ENCODE data around the gene OMG. TPM values are rescaled to one million over a fixed set of nuclear protein-coding genes. Genes with fewer than 3 reads are reported as not detected.

The OMG gene
- total and polyA plus RNA-seq, 2 donors (not counting 3 experiments of a cell fraction or from before 2014, with no cell fraction given): 0.86 TPM; not detected in 1

DNA sequence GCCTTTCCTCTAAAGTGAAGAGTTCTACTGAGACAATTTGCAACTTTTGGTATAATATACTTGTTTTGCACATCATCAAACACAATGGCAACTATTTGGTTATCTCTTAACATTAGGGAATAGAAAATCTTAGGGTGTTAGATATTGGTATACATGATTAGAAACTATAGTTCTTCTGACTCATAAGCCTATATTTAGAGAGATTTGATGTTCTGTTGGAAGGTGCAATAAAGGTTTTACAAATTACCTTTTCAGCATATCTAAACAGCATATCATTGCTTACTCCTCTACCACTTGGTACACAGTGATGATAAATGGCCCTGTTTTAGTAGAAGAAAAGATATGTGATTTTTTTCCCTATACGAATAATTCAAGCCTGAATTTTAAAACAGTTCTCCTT is 10.6 kb upstream of the OMG start:
- DNase-seq (ENCODE audit: low read depth, low spot score): no peak
- ChIA-PET POLR2A (no interaction called here), CTCF (no interaction called here)
- intact Hi-C loops (cut with micrococcal nuclease): no loop called here
- FAIRE-seq: no peak
- Histone ChIP-seq H3K4me1 (ENCODE audit: control insufficient read depth, extremely low read depth, insufficient read depth, low read length) (peaks cover 2% of the 10 kb centered on the region), H3K27me3 (ENCODE audit: control insufficient read depth in 2 of 2, insufficient read depth in 2 of 2, low read length in 2 of 2) (no peaks in the 10 kb centered on the region), H3K4me3 (replicated peaks in 1 of 3; ENCODE audit: insufficient read depth in 1 of 3, low read depth in 1 of 3, low read length in 3 of 3) (no peak overlapping the region), H3K36me3 (ENCODE audit: control insufficient read depth in 2 of 2, extremely low read depth in 1 of 2, insufficient read depth in 2 of 2, low read length in 2 of 2) (no peaks in the 10 kb centered on the region), H4K20me1 (replicated peaks; ENCODE audit: control insufficient read depth, extremely low read depth, insufficient read depth, low read length) (no peaks in the 10 kb centered on the region), H3K27ac (ENCODE audit: insufficient read depth, low read depth, low read length) (no peak overlapping the region), H3K9me1 (replicated peaks; ENCODE audit: control insufficient read depth, extremely low read depth, insufficient read depth, low read length) (no peaks in the 10 kb centered on the region), H3K79me2 (ENCODE audit: control insufficient read depth, insufficient read depth, low read length) (peaks cover 5% of the 10 kb centered on the region), H3K4me2 (ENCODE audit: insufficient read depth, low read length) (no peak overlapping the region), H2AFZ (ENCODE audit: low read depth, low read length) (no peak overlapping the region), H3K9ac (replicated peaks; ENCODE audit: extremely low read depth, insufficient read depth, low read length) (no peak overlapping the region), H3K9me3 (replicated peaks; ENCODE audit: control insufficient read depth, insufficient read depth, low read length) (no peaks in the 10 kb centered on the region)
- TF ChIP-seq, protein P1, sequence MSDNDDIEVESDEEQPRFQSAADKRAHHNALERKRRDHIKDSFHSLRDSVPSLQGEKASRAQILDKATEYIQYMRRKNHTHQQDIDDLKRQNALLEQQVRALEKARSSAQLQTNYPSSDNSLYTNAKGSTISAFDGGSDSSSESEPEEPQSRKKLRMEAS (IDR thresholded peaks at IDR 0.05; ENCODE audit: insufficient read depth, insufficient read length): no peak
- TF ChIP-seq MYC (IDR thresholded peaks at IDR 0.05; ENCODE audit: low read depth, low read length) (no peak), EZH2 (IDR thresholded peaks at IDR 0.05; ENCODE audit: borderline replicate concordance, low read depth, low read length, severe bottlenecking) (no peak), JUN (IDR thresholded peaks at IDR 0.05; ENCODE audit: borderline replicate concordance, insufficient read depth, insufficient read length, low read depth) (no peak), POLR2AphosphoS5 (IDR thresholded peaks at IDR 0.05; ENCODE audit: insufficient read depth, low read depth, low read length) (no peak), GATA2 (IDR thresholded peaks at IDR 0.05; ENCODE audit: insufficient read depth, insufficient read length, low read depth, low read length) (no peak)
- TF ChIP-seq, protein P2, sequence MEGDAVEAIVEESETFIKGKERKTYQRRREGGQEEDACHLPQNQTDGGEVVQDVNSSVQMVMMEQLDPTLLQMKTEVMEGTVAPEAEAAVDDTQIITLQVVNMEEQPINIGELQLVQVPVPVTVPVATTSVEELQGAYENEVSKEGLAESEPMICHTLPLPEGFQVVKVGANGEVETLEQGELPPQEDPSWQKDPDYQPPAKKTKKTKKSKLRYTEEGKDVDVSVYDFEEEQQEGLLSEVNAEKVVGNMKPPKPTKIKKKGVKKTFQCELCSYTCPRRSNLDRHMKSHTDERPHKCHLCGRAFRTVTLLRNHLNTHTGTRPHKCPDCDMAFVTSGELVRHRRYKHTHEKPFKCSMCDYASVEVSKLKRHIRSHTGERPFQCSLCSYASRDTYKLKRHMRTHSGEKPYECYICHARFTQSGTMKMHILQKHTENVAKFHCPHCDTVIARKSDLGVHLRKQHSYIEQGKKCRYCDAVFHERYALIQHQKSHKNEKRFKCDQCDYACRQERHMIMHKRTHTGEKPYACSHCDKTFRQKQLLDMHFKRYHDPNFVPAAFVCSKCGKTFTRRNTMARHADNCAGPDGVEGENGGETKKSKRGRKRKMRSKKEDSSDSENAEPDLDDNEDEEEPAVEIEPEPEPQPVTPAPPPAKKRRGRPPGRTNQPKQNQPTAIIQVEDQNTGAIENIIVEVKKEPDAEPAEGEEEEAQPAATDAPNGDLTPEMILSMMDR (IDR thresholded peaks at IDR 0.05; ENCODE audit: extremely low read depth in 1 of 2, insufficient read depth in 1 of 2, low read depth in 1 of 2, low read length in 2 of 2): no peak
- no TSS peak for BruUV-seq (replicated peaks)
- dilution Hi-C loops (cut with MboI; ENCODE audit: extremely low pct_ligation_motif_present, low sequenced_read_pairs): no loop called here
